Transverse colon (tissue), 4 donors: ENCODE results near the gene SYNDIG1L. TPM values are rescaled to one million over a fixed set of nuclear protein-coding genes. Genes with fewer than 3 reads are reported as not detected.
A peak's percentile ranks its signal among the peaks of the same experiment; 100 is the strongest.

Source experiments
- DNase-seq: peaks from one replicate; pipeline ENCODE4 v3.0.0-alpha.2; 2019
- H3K27ac ChIP-seq, 4 donors: fragments of 200-600 bp; sonication (generic); 2 replicates each; pipeline ENCODE4 v1.5.1; 2016 to 2018; ENCODE audit warnings: inconsistent platforms in 4 of 4
- H3K27me3 ChIP-seq: fragments of 200-600 bp; sonication (generic); 2 replicates; pipeline ENCODE4 v1.5.1; 2017; ENCODE audit warnings: inconsistent platforms
- H3K36me3 ChIP-seq, 4 donors: fragments of 200-600 bp; sonication (generic); 2 replicates each; pipeline ENCODE4 v1.5.1; 2017 to 2019; ENCODE audit warnings: inconsistent platforms in 4 of 4
- H3K4me1 ChIP-seq, 4 donors: fragments of 200-600 bp; sonication (generic); 2 replicates each; pipeline ENCODE4 v1.5.1; 2017 to 2020; ENCODE audit warnings: inconsistent platforms in 4 of 4
- H3K4me3 ChIP-seq, 4 donors: fragments of 200-600 bp; sonication (generic); 1 replicate in 1 of 4; 2 replicates in 3 of 4; pipeline versions ENCODE4 v1.5.1 to v1.6.1; 2017 to 2019; ENCODE audit warnings: inconsistent platforms in 4 of 4
- H3K9me3 ChIP-seq, 2 donors: fragments of 200-600 bp; sonication (generic); 2 replicates each; pipeline ENCODE4 v1.5.1; 2017 to 2019; ENCODE audit warnings: inconsistent platforms in 2 of 2
- CTCF ChIP-seq, 5 experiments: fragments of 200-600 bp in 3 of 5; fragments of 450-650 bp in 2 of 5; sonication (generic) in 3 of 5; IDR thresholded peaks; 1 replicate in 2 of 5; 2 replicates in 3 of 5; pipeline ENCODE4 v1.5.1; 2016 to 2017; ENCODE audit warnings: antibody characterized with exemption in 5 of 5, inconsistent platforms in 3 of 5, mild to moderate bottlenecking in 2 of 5, moderate library complexity in 1 of 5
- EP300 ChIP-seq: sonication (generic); formaldehyde crosslinking; IDR thresholded peaks from one replicate; pipeline ENCODE4 v1.6.1; 2017; ENCODE audit warnings: antibody characterized with exemption, low read depth
- POLR2A ChIP-seq: fragments of 450-650 bp; IDR thresholded peaks from one replicate; pipeline ENCODE4 v1.6.1; 2016; ENCODE audit warnings: antibody characterized with exemption, mild to moderate bottlenecking, moderate library complexity
- POLR2AphosphoS5 ChIP-seq, 3 donors: sonication (generic); formaldehyde crosslinking; IDR thresholded peaks; one replicate each; pipeline ENCODE4 v1.6.1; 2016; ENCODE audit warnings: antibody characterized with exemption in 3 of 3
- WGBS, 2 donors: methylation state at CpG; one replicate each; pipeline ENCODE4 v1.1.5; 2018; ENCODE audit warnings: low coverage in 1 of 2; 5-methylcytosine and 5-hydroxymethylcytosine counted together
- in situ Hi-C, 4 donors: fragments of 200-750 bp; cut with MboI; loops; one replicate each; pipeline versions ENCODE4 v1.15.0 to v1.15.1; 2017; ENCODE audit warnings: low sequenced_read_pairs in 3 of 4, low pct_ligation_motif_present in 1 of 4, low pct_unique_long_range_greater_than_20kb in 1 of 4
- intact Hi-C: fragments of 100-400 bp; cut with DNase I; formaldehyde crosslinking; loops from one replicate; pipeline ENCODE4 v1.15.1; 2023; ENCODE audit warnings: low total_unique reads
- total RNA-seq, 4 donors: library from RNA; depleted of rRNA; stranded (reverse); fragments of >200 nt; gene quantifications; one replicate each; pipeline ENCODE4 v1.1.0, GENCODE V29; 2016

SYNDIG1L gene
- total RNA-seq, 4 donors from 2014 or later: 0.32 TPM; not detected in 3

- H3K4me3 ChIP-seq: no peak overlapping the region
- WGBS, 2 donors: 23 to 31% methylated on average over 3 to 12 of the region's 12 CpGs
Observed at GRCh38 chr14:74362361-74362915, 63.6 kb downstream of the SYNDIG1L start.

GRCh38 chr14:74360163-74360562 is 65.8 kb downstream of the SYNDIG1L start:
- Histone ChIP-seq H3K4me1 (no peaks in the 10 kb centered on the region), H3K4me3 (no peak overlapping the region), H3K27me3 (peaks cover 8% of the 10 kb centered on the region), H3K27ac (no peak overlapping the region), H3K9me3 (no peaks in the 10 kb centered on the region), H3K36me3 (no peaks in the 10 kb centered on the region)
- no peak for TF ChIP-seq EP300
- TF ChIP-seq POLR2AphosphoS5 (IDR thresholded peaks at IDR 0.05): no peak
- no peak for TF ChIP-seq POLR2A
- TF ChIP-seq CTCF (IDR thresholded peaks at IDR 0.05): no peak
- intact Hi-C loops: loop anchor here (10.0 kb wide), 1 partner anchor 115 kb away; no protein-coding TSS in a partner anchor
- no peak for DNase-seq
- in situ Hi-C loops: loop anchor here in 2 of 4 donors (10.0 kb wide), 1 partner anchor 115 kb away; no protein-coding TSS in a partner anchor
- 41% methylated on average over 3 of the region's 3 CpGs; no CpG with 5 or more reads in 1 of the 2 donors for WGBS, 2 donors

More at GRCh38 chr14:74362361-74362915, 63.6 kb downstream of the SYNDIG1L start:
- Histone ChIP-seq H3K27me3 (peaks cover 8% of the 10 kb centered on the region), H3K27ac (no peak overlapping the region), H3K36me3 (no peaks in the 10 kb centered on the region), H3K4me1 (no peaks in the 10 kb centered on the region), H3K9me3 (no peaks in the 10 kb centered on the region)
- DNase-seq: peak; percentile 79
- TF ChIP-seq CTCF (IDR thresholded peaks at IDR 0.05): peak; percentile 90 to 95 (median 93)
- no peak for TF ChIP-seq POLR2AphosphoS5 (IDR thresholded peaks at IDR 0.05)
- in situ Hi-C loops (loop anchor here in 2 of 4 donors (10.0 kb wide), 1 partner anchor 112 kb away; no protein-coding TSS in a partner anchor), intact Hi-C loops (loop anchor here (10.0 kb wide), 1 partner anchor 112 kb away; no protein-coding TSS in a partner anchor)

- intact Hi-C loops (no loop called here), in situ Hi-C loops (no loop called here)
- Histone ChIP-seq H3K27ac (no peak overlapping the region), H3K9me3 (no peaks in the 10 kb centered on the region), H3K4me3 (no peak overlapping the region), H3K4me1 (no peaks in the 10 kb centered on the region), H3K27me3 (no peaks in the 10 kb centered on the region), H3K36me3 (no peaks in the 10 kb centered on the region)
- no peak for DNase-seq
- 83% methylated on average over 13 of the region's 17 CpGs; no CpG with 5 or more reads in 1 of the 2 donors for WGBS, 2 donors
- no peak for TF ChIP-seq EP300
- no peak for TF ChIP-seq POLR2AphosphoS5 (IDR thresholded peaks at IDR 0.05)
- TF ChIP-seq CTCF (IDR thresholded peaks at IDR 0.05): no peak
- no peak for TF ChIP-seq POLR2A
Observed at GRCh38 chr14:74358176-74358829, 67.7 kb downstream of the SYNDIG1L start.

- DNase-seq: no peak
- no peak overlapping the region for H3K27ac ChIP-seq
- H3K27me3 ChIP-seq: no peaks in the 10 kb centered on the region
- H3K36me3 ChIP-seq: no peaks in the 10 kb centered on the region
- 92% methylated on average over 19 of the region's 19 CpGs; no CpG with 5 or more reads in 1 of the 2 donors for WGBS, 2 donors
- H3K4me1 ChIP-seq: no peaks in the 10 kb centered on the region
- in situ Hi-C loops: no loop called here
- intact Hi-C loops: no loop called here
- TF ChIP-seq EP300 (no peak), CTCF (IDR thresholded peaks at IDR 0.05) (no peak), POLR2A (no peak), POLR2AphosphoS5 (IDR thresholded peaks at IDR 0.05) (no peak)
- no peak overlapping the region for H3K4me3 ChIP-seq
- no peaks in the 10 kb centered on the region for H3K9me3 ChIP-seq
Observed at GRCh38 chr14:74357585-74357984, 68.4 kb downstream of the SYNDIG1L start.
